Activated B cell treated with CpG ODN at 0.5 μM for 24 hours (primary cell): ENCODE measurements around the gene PMFBP1. TPM values are rescaled to one million over a fixed set of nuclear protein-coding genes. Genes with fewer than 3 reads are reported as not detected.

Experiments used
- ATAC-seq: fragments of 200-7000 bp; cut with Tn5 transposase; one replicate; pipeline ENCODE4 v1.10.0; 2021; ENCODE audit warnings: low read depth, mild to moderate bottlenecking, moderate library complexity
- CTCF ChIA-PET: fragments of 350-600 bp; sonication (Branson Sonifier 250); formaldehyde crosslinking; loops from one replicate; lab custom pipeline; 2021; ENCODE audit warnings: antibody characterized with exemption; lab: Charles Lee
- POLR2A ChIA-PET: fragments of 350-600 bp; sonication (Branson Sonifier 250); formaldehyde crosslinking; loops from one replicate; lab custom pipeline; 2021; ENCODE audit warnings: antibody characterized with exemption; lab: Charles Lee
- DNase-seq: peaks from one replicate; pipeline ENCODE4 v3.0.0; 2022
- H3K27ac Mint-ChIP-seq: one replicate; pipeline ENCODE4 v1.8.0; 2020; ENCODE audit warnings: mixed read lengths
- H3K27me3 Mint-ChIP-seq: one replicate; pipeline ENCODE4 v1.8.0; 2021; ENCODE audit warnings: mixed read lengths
- H3K36me3 Mint-ChIP-seq: one replicate; pipeline ENCODE4 v1.8.0; 2021; ENCODE audit warnings: low read depth, mixed read lengths
- H3K4me1 Mint-ChIP-seq: one replicate; pipeline ENCODE4 v1.8.0; 2021; ENCODE audit warnings: mixed read lengths
- H3K4me3 Mint-ChIP-seq: one replicate; pipeline ENCODE4 v1.8.0; 2020; ENCODE audit warnings: mild to moderate bottlenecking, mixed read lengths
- H3K9me3 Mint-ChIP-seq: one replicate; pipeline ENCODE4 v1.8.0; 2020; ENCODE audit warnings: mixed read lengths
- CTCF ChIP-seq: fragments of 200-600 bp; IDR thresholded peaks from one replicate; pipeline ENCODE4 v1.8.0; 2022; ENCODE audit warnings: antibody characterized with exemption, mild to moderate bottlenecking
- intact Hi-C: fragments of 100-400 bp; cut with micrococcal nuclease; formaldehyde crosslinking; loops from one replicate; pipeline ENCODE4 v1.15.1; 2024
- total RNA-seq: library from RNA; stranded (reverse); gene quantifications from 2 replicates; pipeline ENCODE4 v1.2.3, GENCODE V29; 2022

PMFBP1 gene
- total RNA-seq, 1 donor from 2014 or later, result 5.7 TPM

GRCh38 chr16:72173997-72174396 is 2.0 kb upstream of the PMFBP1 start:
- Mint-ChIP-seq H3K4me1 (peaks cover 12% of the 10 kb centered on the region), H3K9me3 (peaks cover 24% of the 10 kb centered on the region), H3K4me3 (no peak overlapping the region), H3K27ac (peak overlapping the region; percentile 2), H3K36me3 (peaks cover 5% of the 10 kb centered on the region), H3K27me3 (no peaks in the 10 kb centered on the region)
- POLR2A ChIA-PET, result no interaction called here
- CTCF ChIA-PET, result no interaction called here
- DNase-seq (no peak), ATAC-seq (no peak)
- no peak for TF ChIP-seq CTCF
- intact Hi-C loops, result loop anchor here (5.0 kb wide), 1 partner anchor 873 kb away; the partner anchor contains the start of gene ZFHX3

- peaks cover 5% of the 10 kb centered on the region for H3K36me3 Mint-ChIP-seq
- no peak for DNase-seq
- no peak overlapping the region for H3K27ac Mint-ChIP-seq
- peaks cover 12% of the 10 kb centered on the region for H3K4me1 Mint-ChIP-seq
- TF ChIP-seq CTCF, result no peak
- POLR2A ChIA-PET, result no interaction called here
- CTCF ChIA-PET, result interaction anchor here (1.3 kb wide), 1 partner anchor 46 kb away, joined by 6 read pairs; no protein-coding TSS in a partner anchor
- ATAC-seq, result no peak
- peaks cover 21% of the 10 kb centered on the region for H3K9me3 Mint-ChIP-seq
- no peak overlapping the region for H3K4me3 Mint-ChIP-seq
- intact Hi-C loops, result loop anchor here (5.0 kb wide), 1 partner anchor 876 kb away; the partner anchor contains the start of gene ZFHX3
- no peaks in the 10 kb centered on the region for H3K27me3 Mint-ChIP-seq
Measured at GRCh38 chr16:72171236-72171635, 719 bp downstream of the PMFBP1 start.

GRCh38 chr16:72169708-72170107 is 2.2 kb downstream of the PMFBP1 start:
- no peak for DNase-seq
- intact Hi-C loops, result loop anchor here (5.0 kb wide), 1 partner anchor 878 kb away; the partner anchor contains the start of gene ZFHX3
- POLR2A ChIA-PET, result no interaction called here
- Mint-ChIP-seq H3K4me1 (peaks cover 12% of the 10 kb centered on the region), H3K36me3 (peaks cover 5% of the 10 kb centered on the region), H3K27ac (no peak overlapping the region), H3K9me3 (peaks cover 13% of the 10 kb centered on the region), H3K27me3 (no peaks in the 10 kb centered on the region), H3K4me3 (no peak overlapping the region)
- no peak for ATAC-seq
- TF ChIP-seq CTCF, result no peak
- CTCF ChIA-PET, result no interaction called here

- Mint-ChIP-seq H3K27me3 (no peaks in the 10 kb centered on the region), H3K9me3 (peaks cover 7% of the 10 kb centered on the region), H3K4me3 (no peak overlapping the region), H3K36me3 (peaks cover 4% of the 10 kb centered on the region), H3K4me1 (peaks cover 12% of the 10 kb centered on the region), H3K27ac (no peak overlapping the region)
- ChIA-PET POLR2A (no interaction called here), CTCF (no interaction called here)
- no peak for ATAC-seq
- DNase-seq, result no peak
- intact Hi-C loops, result no loop called here
- TF ChIP-seq CTCF, result no peak
Measured at GRCh38 chr16:72168365-72168764, 3.6 kb downstream of the PMFBP1 start.

- intact Hi-C loops, result no loop called here
- Mint-ChIP-seq H3K4me3 (no peak overlapping the region), H3K27me3 (no peaks in the 10 kb centered on the region), H3K27ac (no peak overlapping the region), H3K4me1 (peaks cover 5% of the 10 kb centered on the region), H3K9me3 (peaks cover under 1% of the 10 kb centered on the region), H3K36me3 (no peaks in the 10 kb centered on the region)
- ATAC-seq (no peak), DNase-seq (no peak)
- ChIA-PET POLR2A (no interaction called here), CTCF (no interaction called here)
- TF ChIP-seq CTCF, result no peak
Measured at GRCh38 chr16:72166954-72167561, 4.9 kb downstream of the PMFBP1 start.
